GM12878 (cell line): ENCODE data around the gene ASTL. TPM values are rescaled to one million over a fixed set of nuclear protein-coding genes. Genes with fewer than 3 reads are reported as not detected.

Experiments used
- ATF7 ChIP-seq: fragments of 450-650 bp; IDR thresholded peaks from 2 replicates; pipeline ENCODE4 v1.6.1; 2016; ENCODE audit warnings: low read depth, mild to moderate bottlenecking
- BCLAF1 ChIP-seq: fragments of 450-650 bp; IDR thresholded peaks from 2 replicates; pipeline ENCODE4 v1.6.1; 2017; ENCODE audit warnings: antibody characterized with exemption, mild to moderate bottlenecking, moderate library complexity
- CHD1 ChIP-seq: IDR thresholded peaks from 2 replicates; pipeline ENCODE4 v1.6.1; 2012; ENCODE audit warnings: low read depth, low read length, improper control_type of control experiment
- CHD2 ChIP-seq: IDR thresholded peaks from 2 replicates; pipeline ENCODE4 v1.6.1; 2011; ENCODE audit warnings: low read depth, low read length, improper control_type of control experiment, borderline replicate concordance
- DPF2 ChIP-seq: fragments of 450-650 bp; IDR thresholded peaks from 2 replicates; pipeline ENCODE4 v1.6.1; 2017; ENCODE audit warnings: mild to moderate bottlenecking
- IRF3 ChIP-seq: fragments of 450-650 bp; IDR thresholded peaks from 2 replicates; pipeline ENCODE4 v1.6.1; 2014; ENCODE audit warnings: mild to moderate bottlenecking
- KAT2A ChIP-seq: conservative IDR thresholded peaks from 2 replicates; pipeline ENCODE4 v1.6.1; 2011; ENCODE audit warnings: low read depth, low read length; ENCODE audit not compliant: control insufficient read depth
- MLLT1 ChIP-seq: fragments of 450-650 bp; IDR thresholded peaks from 2 replicates; pipeline ENCODE4 v1.6.1; 2016; ENCODE audit warnings: mild to moderate bottlenecking
- PML ChIP-seq: IDR thresholded peaks from 2 replicates; pipeline ENCODE4 v1.6.1; 2012; ENCODE audit warnings: low read length, inconsistent platforms
- RELB ChIP-seq: fragments of 450-650 bp; IDR thresholded peaks from 2 replicates; pipeline ENCODE4 v1.6.1; 2017; ENCODE audit warnings: low read depth, mild to moderate bottlenecking, moderate library complexity
- REST ChIP-seq: IDR thresholded peaks from 2 replicates; pipeline ENCODE4 v1.6.1; 2012; ENCODE audit warnings: mild to moderate bottlenecking, low read depth, low read length
- SIN3A ChIP-seq: IDR thresholded peaks from 2 replicates; pipeline ENCODE4 v1.6.1; 2012; ENCODE audit warnings: low read depth, low read length, improper control_type of control experiment
- SIX5 ChIP-seq: IDR thresholded peaks from 2 replicates; pipeline ENCODE4 v1.6.1; 2011; ENCODE audit warnings: mild to moderate bottlenecking, low read depth, low read length, moderate library complexity; ENCODE audit not compliant: severe bottlenecking
- SMAD1 ChIP-seq: fragments of 450-650 bp; IDR thresholded peaks from 2 replicates; pipeline ENCODE4 v1.6.1; 2018; ENCODE audit warnings: mild to moderate bottlenecking, low read depth; ENCODE audit not compliant: partially characterized antibody
- STAT1 ChIP-seq: fragments of 450-650 bp; conservative IDR thresholded peaks from 2 replicates; pipeline ENCODE4 v1.6.1; 2014; ENCODE audit warnings: antibody characterized with exemption, mild to moderate bottlenecking
- TCF7 ChIP-seq: IDR thresholded peaks from 2 replicates; pipeline ENCODE4 v1.6.1; 2014; ENCODE audit warnings: antibody characterized with exemption, borderline replicate concordance
- ZBED1 ChIP-seq: IDR thresholded peaks from 2 replicates; pipeline ENCODE4 v1.6.1; 2016; ENCODE audit warnings: borderline replicate concordance
- ZNF622 ChIP-seq: fragments of 450-650 bp; IDR thresholded peaks from 2 replicates; pipeline ENCODE4 v1.6.1; 2017; ENCODE audit warnings: mild to moderate bottlenecking, inconsistent platforms
- ZSCAN29 ChIP-seq: fragments of 450-650 bp; IDR thresholded peaks from 2 replicates; pipeline ENCODE4 v1.6.1; 2017; ENCODE audit warnings: mild to moderate bottlenecking, moderate library complexity
- polyA plus RNA-seq, 11 experiments: library from polyadenylated mRNA; depleted of rRNA in 4 of 11; unstranded in 6 of 11; stranded (reverse) in 5 of 11; fragments of >200 nt; fragmentation: Nextera tagmentation in 4 of 11; fragmentation: Illumina TruSeq in 1 of 11; extraction: Ambion mirVana in 4 of 11; extraction: Trizol in 1 of 11; gene quantifications; 1 replicate in 1 of 11; 2 replicates in 10 of 11; pipeline versions ENCODE4 v1.2.1 to v1.2.3, GENCODE V29; 2011 to 2016; ENCODE audit warnings: inconsistent platforms in 2 of 11, missing spikeins in 2 of 11, low read depth in 1 of 11
- total RNA-seq, 4 experiments: library from RNA; depleted of rRNA in 3 of 4; stranded (reverse); fragments of >200 nt in 3 of 4; fragmentation: Illumina TruSeq in 1 of 4; extraction: Trizol in 1 of 4; gene quantifications; 2 replicates each; pipeline versions ENCODE4 v1.2.1 to v1.2.3, GENCODE V29; 2013 to 2021

ASTL gene
- total and polyA plus RNA-seq, 10 of the 15 experiments (the other 5 are each of a cell fraction or from before 2014, with no cell fraction given), result 0.18 to 1.0 (median 0.38) TPM; not detected in 4

- TF ChIP-seq REST (peak; percentile 17; the same call in 1 of the 2 replicates), ZNF622 (no peak), ATF7 (peak; percentile 94), BCLAF1 (no peak), CHD1 (no peak), CHD2 (peak; percentile 87), TCF7 (no peak), KAT2A (no peak), STAT1 (no peak), SIX5 (no peak), ZBED1 (peak; percentile 96; the same call in 1 of the 2 replicates), SMAD1 (peak; percentile 83), SIN3A (no peak; the same call in 1 of the 2 replicates), MLLT1 (peak; percentile 94), ZSCAN29 (0 out of 2 replicates have a peak, but pooled peaks have one; percentile 47), PML (no peak), DPF2 (peak; percentile 88), IRF3 (no peak), RELB (peak; percentile 84)
Observed at GRCh38 chr2:96157649-96158553, 19.6 kb upstream of the ASTL start (continued).
